ENCODE measurements around the gene AFTPH. TPM values are rescaled to one million over a fixed set of nuclear protein-coding genes. Genes with fewer than 3 reads are reported as not detected.

The AFTPH gene
- total RNA-seq, 1 experiment from 2014 or later = 17.9 TPM

DNA sequence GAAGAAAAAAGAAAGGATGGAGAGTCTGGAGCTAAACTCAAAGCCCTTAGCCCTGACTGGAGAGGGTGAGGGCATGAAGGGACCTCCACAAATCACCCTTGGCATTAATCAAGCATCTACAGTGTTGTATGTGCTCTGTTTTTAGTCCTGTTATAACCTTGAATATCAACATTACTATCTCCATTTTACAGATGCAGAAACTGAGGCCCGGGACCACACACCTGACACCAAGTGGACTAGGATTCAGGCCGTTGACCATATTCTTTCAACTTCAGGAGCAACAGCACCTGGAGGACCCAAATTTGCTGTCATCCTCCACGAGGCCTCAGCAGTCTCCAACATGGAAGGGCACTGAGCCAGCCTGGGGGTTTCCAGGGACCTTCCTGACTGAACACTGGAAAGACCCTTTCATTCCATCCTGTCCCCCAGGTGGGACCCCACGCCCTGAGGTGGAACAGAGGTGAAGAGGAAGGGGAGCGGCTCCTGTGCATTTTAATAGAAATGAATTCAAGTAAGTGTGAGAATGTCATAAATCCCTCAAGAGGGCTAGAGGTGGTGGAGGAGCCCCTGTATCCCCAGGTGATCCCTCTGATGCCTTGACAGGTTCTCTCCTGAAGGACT lies 88.6 kb downstream of the AFTPH start:
- intact Hi-C loops (cut with micrococcal nuclease; ENCODE audit: unreplicated experiment) (no loop called here), in situ Hi-C loops (cut with HindIII; ENCODE audit: low pct_unique_long_range_greater_than_20kb, low sequenced_read_pairs) (no loop called here)
- H3K27ac ChIP-seq (ENCODE audit: low read length) = no peak overlapping the region
- no peaks in the 10 kb centered on the region for H3K9me3 ChIP-seq (ENCODE audit: control insufficient read depth, insufficient read depth, low read depth, low read length)
- no peaks in the 10 kb centered on the region for H3K36me3 ChIP-seq (ENCODE audit: control insufficient read depth, insufficient read depth, low read length)
- TF ChIP-seq TCF7L2 (IDR thresholded peaks at IDR 0.05; ENCODE audit: low read depth, low read length) (no peak), SIN3A (IDR thresholded peaks at IDR 0.05; ENCODE audit: borderline replicate concordance, insufficient read depth, low read depth, low read length) (no peak)
- DNase-seq (ENCODE audit: low read depth, low spot score) (no peak), ATAC-seq (no peak)
- no peaks in the 10 kb centered on the region for H3K27me3 ChIP-seq (ENCODE audit: control insufficient read depth, insufficient read depth, low read length)
- H3K4me3 ChIP-seq (ENCODE audit: low read depth in 2 of 2, low read length in 2 of 2) = no peak overlapping the region
- ChIA-PET POLR2A (no interaction called here), CTCF (no interaction called here)
- no TSS peak for BruUV-seq (replicated peaks)
- no peaks in the 10 kb centered on the region; the same call in none of the 2 replicates for H3K4me1 ChIP-seq (ENCODE audit: control insufficient read depth, insufficient read depth, low read length)

DNA sequence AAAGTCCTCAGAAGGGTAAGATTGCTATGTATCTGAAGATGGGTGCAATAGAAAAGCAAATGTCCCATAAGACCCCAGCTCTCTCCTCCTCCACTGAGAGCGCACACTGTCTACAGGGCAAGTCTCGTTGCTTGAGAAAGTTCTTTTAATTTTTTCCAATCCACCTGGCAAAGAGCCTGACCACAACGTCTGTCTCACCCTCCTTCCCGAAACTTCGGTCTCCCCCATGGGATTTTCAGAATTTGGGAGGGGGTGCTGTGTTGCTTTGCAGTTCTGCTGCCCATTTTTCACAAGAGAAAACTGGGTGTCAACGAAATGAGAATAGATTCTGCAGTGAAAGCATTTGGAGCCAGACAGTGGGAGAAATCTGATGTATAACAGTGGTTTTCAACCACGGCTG lies 89.1 kb downstream of the AFTPH start:
- Histone ChIP-seq H3K4me1 (ENCODE audit: control insufficient read depth, insufficient read depth, low read length) (no peaks in the 10 kb centered on the region; the same call in none of the 2 replicates), H3K4me3 (ENCODE audit: low read depth in 2 of 2, low read length in 2 of 2) (no peak overlapping the region), H3K9me3 (ENCODE audit: control insufficient read depth, insufficient read depth, low read depth, low read length) (no peaks in the 10 kb centered on the region), H3K27ac (ENCODE audit: low read length) (no peak overlapping the region), H3K36me3 (ENCODE audit: control insufficient read depth, insufficient read depth, low read length) (no peaks in the 10 kb centered on the region), H3K27me3 (ENCODE audit: control insufficient read depth, insufficient read depth, low read length) (no peaks in the 10 kb centered on the region)
- no peak for ATAC-seq
- TF ChIP-seq TCF7L2 (IDR thresholded peaks at IDR 0.05; ENCODE audit: low read depth, low read length) = no peak
- TF ChIP-seq SIN3A (IDR thresholded peaks at IDR 0.05; ENCODE audit: borderline replicate concordance, insufficient read depth, low read depth, low read length) = no peak
- TF ChIP-seq, protein P1, sequence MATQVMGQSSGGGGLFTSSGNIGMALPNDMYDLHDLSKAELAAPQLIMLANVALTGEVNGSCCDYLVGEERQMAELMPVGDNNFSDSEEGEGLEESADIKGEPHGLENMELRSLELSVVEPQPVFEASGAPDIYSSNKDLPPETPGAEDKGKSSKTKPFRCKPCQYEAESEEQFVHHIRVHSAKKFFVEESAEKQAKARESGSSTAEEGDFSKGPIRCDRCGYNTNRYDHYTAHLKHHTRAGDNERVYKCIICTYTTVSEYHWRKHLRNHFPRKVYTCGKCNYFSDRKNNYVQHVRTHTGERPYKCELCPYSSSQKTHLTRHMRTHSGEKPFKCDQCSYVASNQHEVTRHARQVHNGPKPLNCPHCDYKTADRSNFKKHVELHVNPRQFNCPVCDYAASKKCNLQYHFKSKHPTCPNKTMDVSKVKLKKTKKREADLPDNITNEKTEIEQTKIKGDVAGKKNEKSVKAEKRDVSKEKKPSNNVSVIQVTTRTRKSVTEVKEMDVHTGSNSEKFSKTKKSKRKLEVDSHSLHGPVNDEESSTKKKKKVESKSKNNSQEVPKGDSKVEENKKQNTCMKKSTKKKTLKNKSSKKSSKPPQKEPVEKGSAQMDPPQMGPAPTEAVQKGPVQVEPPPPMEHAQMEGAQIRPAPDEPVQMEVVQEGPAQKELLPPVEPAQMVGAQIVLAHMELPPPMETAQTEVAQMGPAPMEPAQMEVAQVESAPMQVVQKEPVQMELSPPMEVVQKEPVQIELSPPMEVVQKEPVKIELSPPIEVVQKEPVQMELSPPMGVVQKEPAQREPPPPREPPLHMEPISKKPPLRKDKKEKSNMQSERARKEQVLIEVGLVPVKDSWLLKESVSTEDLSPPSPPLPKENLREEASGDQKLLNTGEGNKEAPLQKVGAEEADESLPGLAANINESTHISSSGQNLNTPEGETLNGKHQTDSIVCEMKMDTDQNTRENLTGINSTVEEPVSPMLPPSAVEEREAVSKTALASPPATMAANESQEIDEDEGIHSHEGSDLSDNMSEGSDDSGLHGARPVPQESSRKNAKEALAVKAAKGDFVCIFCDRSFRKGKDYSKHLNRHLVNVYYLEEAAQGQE (IDR thresholded peaks at IDR 0.05; ENCODE audit: insufficient read depth in 1 of 2, low read depth in 2 of 2, low read length in 1 of 2) = no peak
- TF ChIP-seq POLR2AphosphoS5 (IDR thresholded peaks at IDR 0.05; ENCODE audit: low read depth, low read length) = no peak
- TF ChIP-seq, protein P2, sequence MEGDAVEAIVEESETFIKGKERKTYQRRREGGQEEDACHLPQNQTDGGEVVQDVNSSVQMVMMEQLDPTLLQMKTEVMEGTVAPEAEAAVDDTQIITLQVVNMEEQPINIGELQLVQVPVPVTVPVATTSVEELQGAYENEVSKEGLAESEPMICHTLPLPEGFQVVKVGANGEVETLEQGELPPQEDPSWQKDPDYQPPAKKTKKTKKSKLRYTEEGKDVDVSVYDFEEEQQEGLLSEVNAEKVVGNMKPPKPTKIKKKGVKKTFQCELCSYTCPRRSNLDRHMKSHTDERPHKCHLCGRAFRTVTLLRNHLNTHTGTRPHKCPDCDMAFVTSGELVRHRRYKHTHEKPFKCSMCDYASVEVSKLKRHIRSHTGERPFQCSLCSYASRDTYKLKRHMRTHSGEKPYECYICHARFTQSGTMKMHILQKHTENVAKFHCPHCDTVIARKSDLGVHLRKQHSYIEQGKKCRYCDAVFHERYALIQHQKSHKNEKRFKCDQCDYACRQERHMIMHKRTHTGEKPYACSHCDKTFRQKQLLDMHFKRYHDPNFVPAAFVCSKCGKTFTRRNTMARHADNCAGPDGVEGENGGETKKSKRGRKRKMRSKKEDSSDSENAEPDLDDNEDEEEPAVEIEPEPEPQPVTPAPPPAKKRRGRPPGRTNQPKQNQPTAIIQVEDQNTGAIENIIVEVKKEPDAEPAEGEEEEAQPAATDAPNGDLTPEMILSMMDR (IDR thresholded peaks at IDR 0.05) = no peak
- no TSS peak for BruUV-seq (replicated peaks)
- intact Hi-C loops (cut with micrococcal nuclease; ENCODE audit: unreplicated experiment) (no loop called here), in situ Hi-C loops (cut with HindIII; ENCODE audit: low pct_unique_long_range_greater_than_20kb, low sequenced_read_pairs) (no loop called here)
- ChIA-PET POLR2A (no interaction called here), CTCF (no interaction called here)
- no peak for DNase-seq (ENCODE audit: low read depth, low spot score)

DNA sequence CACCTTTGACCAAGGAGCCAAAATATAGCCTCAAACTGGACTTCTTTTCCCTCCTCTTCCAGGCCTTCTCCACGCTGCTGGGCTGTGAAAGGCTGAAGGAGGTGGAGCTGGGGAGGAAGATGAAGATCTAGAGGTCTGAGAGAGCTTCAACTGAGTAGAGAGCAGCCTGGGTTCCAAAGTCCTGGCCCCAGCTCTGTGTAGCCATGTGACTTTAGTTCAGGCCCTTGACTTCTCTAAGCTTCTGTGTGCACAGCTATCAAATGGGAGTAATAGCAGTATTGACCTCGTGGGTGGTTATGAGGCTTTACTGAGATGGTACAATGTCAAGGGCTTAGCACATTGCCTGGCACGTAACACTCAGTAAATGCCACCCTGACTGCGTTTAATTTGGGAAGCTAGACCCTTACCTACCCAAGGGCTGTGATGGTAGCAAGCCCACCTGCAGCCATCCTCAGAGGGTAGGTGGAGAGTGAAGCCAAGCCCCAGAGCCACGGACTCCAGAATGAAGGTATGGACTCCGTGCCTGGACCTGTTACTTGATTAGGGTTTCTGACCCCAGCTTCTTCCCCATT lies 91.2 kb downstream of the AFTPH start:
- in situ Hi-C loops (cut with HindIII; ENCODE audit: low pct_unique_long_range_greater_than_20kb, low sequenced_read_pairs) (no loop called here), intact Hi-C loops (cut with micrococcal nuclease; ENCODE audit: unreplicated experiment) (no loop called here)
- no TSS peak for BruUV-seq (replicated peaks)
- H3K9me3 ChIP-seq (ENCODE audit: control insufficient read depth, insufficient read depth, low read depth, low read length) = no peaks in the 10 kb centered on the region
- H3K4me1 ChIP-seq (ENCODE audit: control insufficient read depth, insufficient read depth, low read length) = no peaks in the 10 kb centered on the region; the same call in 1 of the 2 replicates
- CTCF ChIA-PET = interaction anchor here (0.6 kb wide), 1 partner anchor 31 kb away, joined by 4 read pairs; no protein-coding TSS in a partner anchor
- no peak for TF ChIP-seq SIN3A (IDR thresholded peaks at IDR 0.05; ENCODE audit: borderline replicate concordance, insufficient read depth, low read depth, low read length)
- TF ChIP-seq TCF7L2 (IDR thresholded peaks at IDR 0.05; ENCODE audit: low read depth, low read length) = no peak
- TF ChIP-seq POLR2AphosphoS5 (IDR thresholded peaks at IDR 0.05; ENCODE audit: low read depth, low read length) = no peak
- TF ChIP-seq, protein P2 (IDR thresholded peaks at IDR 0.05) = no peak
- TF ChIP-seq, protein P1 (IDR thresholded peaks at IDR 0.05; ENCODE audit: insufficient read depth in 1 of 2, low read depth in 2 of 2, low read length in 1 of 2) = no peak
- ATAC-seq (no peak), DNase-seq (ENCODE audit: low read depth, low spot score) (no peak)
- POLR2A ChIA-PET = no interaction called here
- no peaks in the 10 kb centered on the region for H3K27me3 ChIP-seq (ENCODE audit: control insufficient read depth, insufficient read depth, low read length)
- no peak overlapping the region for H3K27ac ChIP-seq (ENCODE audit: low read length)
- no peaks in the 10 kb centered on the region for H3K36me3 ChIP-seq (ENCODE audit: control insufficient read depth, insufficient read depth, low read length)
- H3K4me3 ChIP-seq (ENCODE audit: low read depth in 2 of 2, low read length in 2 of 2) = no peak overlapping the region
